Astrocyte (in vitro differentiated cells and primary cell): ENCODE data around the gene IRGC. TPM values are rescaled to one million over a fixed set of nuclear protein-coding genes. Genes with fewer than 3 reads are reported as not detected.
"Not testable (repeated sequence)": the region's sequence is repeated elsewhere in the genome, so short reads cannot be mapped to it uniquely, and the experiment has no call there.

Experiments
- DNase-seq: peaks from one replicate; pipeline ENCODE4 v3.0.0-alpha.2; 2010; ENCODE audit warnings: low read depth
- FAIRE-seq: peaks from 2 replicates; lab custom pipeline; 2011; peaks lifted over from hg19 to GRCh38; lab: Jason Lieb, UNC
- H2AFZ ChIP-seq: 2 replicates; pipeline ENCODE4 v1.6.0; 2012; ENCODE audit warnings: low read depth, low read length, inconsistent platforms
- H3K27ac ChIP-seq: 2 replicates; pipeline ENCODE4 v1.5.1; 2011; ENCODE audit warnings: low read depth, low read length, inconsistent platforms
- H3K27me3 ChIP-seq: 2 replicates; pipeline ENCODE4 v1.6.0; 2011; ENCODE audit warnings: low read length, inconsistent platforms; ENCODE audit not compliant: insufficient read depth
- H3K36me3 ChIP-seq: 2 replicates; pipeline ENCODE4 v1.5.1; 2011; ENCODE audit warnings: low read length, inconsistent platforms; ENCODE audit not compliant: insufficient read depth
- H3K4me1 ChIP-seq: 2 replicates; pipeline ENCODE4 v1.5.1; 2011; ENCODE audit warnings: low read length, inconsistent platforms; ENCODE audit not compliant: insufficient read depth
- H3K4me2 ChIP-seq: 2 replicates; pipeline ENCODE4 v1.6.0; 2012; ENCODE audit warnings: low read length, inconsistent platforms
- H3K4me3 ChIP-seq: 2 replicates; pipeline ENCODE4 v1.5.1; 2011; ENCODE audit warnings: low read depth, mild to moderate bottlenecking, low read length, inconsistent platforms; ENCODE audit not compliant: insufficient read depth
- H3K79me2 ChIP-seq: 2 replicates; pipeline ENCODE4 v1.6.0; 2012; ENCODE audit warnings: mild to moderate bottlenecking, low read length, inconsistent platforms; ENCODE audit not compliant: insufficient read depth
- H3K9ac ChIP-seq: 2 replicates; pipeline ENCODE4 v1.6.0; 2012; ENCODE audit warnings: mild to moderate bottlenecking, low read length, inconsistent platforms
- H3K9me3 ChIP-seq: 2 replicates; pipeline ENCODE4 v1.5.1; 2012; ENCODE audit warnings: low read depth, mild to moderate bottlenecking, low read length, inconsistent platforms; ENCODE audit not compliant: insufficient read depth
- H4K20me1 ChIP-seq: 2 replicates; pipeline ENCODE4 v1.6.0; 2012; ENCODE audit warnings: low read length, inconsistent platforms; ENCODE audit not compliant: insufficient read depth
- H3K27ac Mint-ChIP-seq: one replicate; pipeline ENCODE4 v1.8.0; 2021; ENCODE audit warnings: mild to moderate bottlenecking, mixed read lengths; ENCODE audit not compliant: unreplicated experiment
- H3K27me3 Mint-ChIP-seq: one replicate; pipeline ENCODE4 v1.8.0; 2021; ENCODE audit warnings: low read depth, mixed read lengths; ENCODE audit not compliant: unreplicated experiment
- H3K36me3 Mint-ChIP-seq: one replicate; pipeline ENCODE4 v1.8.0; 2021; ENCODE audit warnings: low read depth, mixed read lengths; ENCODE audit not compliant: unreplicated experiment
- H3K4me1 Mint-ChIP-seq: one replicate; pipeline ENCODE4 v1.8.0; 2021; ENCODE audit warnings: low read depth, mixed read lengths; ENCODE audit not compliant: unreplicated experiment
- H3K4me3 Mint-ChIP-seq: one replicate; pipeline ENCODE4 v1.8.0; 2021; ENCODE audit warnings: mild to moderate bottlenecking, moderate library complexity, mixed read lengths; ENCODE audit not compliant: unreplicated experiment
- H3K9me3 Mint-ChIP-seq: one replicate; pipeline ENCODE4 v1.8.0; 2021; ENCODE audit warnings: mild to moderate bottlenecking, mixed read lengths; ENCODE audit not compliant: unreplicated experiment
- EZH2 ChIP-seq: IDR thresholded peaks from 2 replicates; pipeline ENCODE4 v1.6.1; 2012; ENCODE audit warnings: mild to moderate bottlenecking, low read length, inconsistent platforms; ENCODE audit not compliant: insufficient read depth
- total RNA-seq: library from RNA; stranded (reverse); gene quantifications from 2 replicates; pipeline ENCODE4 v1.2.1, GENCODE V29; 2021
- TF ChIP-seq, protein P1 (sequence below): IDR thresholded peaks from 2 replicates; pipeline ENCODE4 v1.5.1; 2011; ENCODE audit warnings: low read depth, mild to moderate bottlenecking, inconsistent platforms, low read length, moderate library complexity; ENCODE audit not compliant: insufficient read depth

The IRGC gene
- total RNA-seq, 1 donor from 2014 or later = not detected

- Mint-ChIP-seq H3K9me3 (no peaks in the 10 kb centered on the region), H3K4me3 (no peak overlapping the region), H3K36me3 (no peaks in the 10 kb centered on the region), H3K4me1 (peaks cover under 1% of the 10 kb centered on the region), H3K27ac (no peak overlapping the region), H3K27me3 (peaks cover 10% of the 10 kb centered on the region)
- Histone ChIP-seq H3K27ac (no peak overlapping the region), H3K9ac (no peak overlapping the region), H3K36me3 (no peaks in the 10 kb centered on the region), H3K79me2 (no peaks in the 10 kb centered on the region), H3K4me1 (peaks cover 4% of the 10 kb centered on the region), H3K27me3 (no peaks in the 10 kb centered on the region), H3K4me3 (no peak overlapping the region), H4K20me1 (no peaks in the 10 kb centered on the region), H2AFZ (no peak overlapping the region), H3K4me2 (no peak overlapping the region), H3K9me3 (no peaks in the 10 kb centered on the region)
- DNase-seq (no peak), FAIRE-seq (no peak)
- TF ChIP-seq EZH2 = no peak
- TF ChIP-seq, protein P1, sequence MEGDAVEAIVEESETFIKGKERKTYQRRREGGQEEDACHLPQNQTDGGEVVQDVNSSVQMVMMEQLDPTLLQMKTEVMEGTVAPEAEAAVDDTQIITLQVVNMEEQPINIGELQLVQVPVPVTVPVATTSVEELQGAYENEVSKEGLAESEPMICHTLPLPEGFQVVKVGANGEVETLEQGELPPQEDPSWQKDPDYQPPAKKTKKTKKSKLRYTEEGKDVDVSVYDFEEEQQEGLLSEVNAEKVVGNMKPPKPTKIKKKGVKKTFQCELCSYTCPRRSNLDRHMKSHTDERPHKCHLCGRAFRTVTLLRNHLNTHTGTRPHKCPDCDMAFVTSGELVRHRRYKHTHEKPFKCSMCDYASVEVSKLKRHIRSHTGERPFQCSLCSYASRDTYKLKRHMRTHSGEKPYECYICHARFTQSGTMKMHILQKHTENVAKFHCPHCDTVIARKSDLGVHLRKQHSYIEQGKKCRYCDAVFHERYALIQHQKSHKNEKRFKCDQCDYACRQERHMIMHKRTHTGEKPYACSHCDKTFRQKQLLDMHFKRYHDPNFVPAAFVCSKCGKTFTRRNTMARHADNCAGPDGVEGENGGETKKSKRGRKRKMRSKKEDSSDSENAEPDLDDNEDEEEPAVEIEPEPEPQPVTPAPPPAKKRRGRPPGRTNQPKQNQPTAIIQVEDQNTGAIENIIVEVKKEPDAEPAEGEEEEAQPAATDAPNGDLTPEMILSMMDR = no peak
These were observed 34.1 kb upstream of the IRGC start for GRCh38 chr19:43681821-43682220.

DNA sequence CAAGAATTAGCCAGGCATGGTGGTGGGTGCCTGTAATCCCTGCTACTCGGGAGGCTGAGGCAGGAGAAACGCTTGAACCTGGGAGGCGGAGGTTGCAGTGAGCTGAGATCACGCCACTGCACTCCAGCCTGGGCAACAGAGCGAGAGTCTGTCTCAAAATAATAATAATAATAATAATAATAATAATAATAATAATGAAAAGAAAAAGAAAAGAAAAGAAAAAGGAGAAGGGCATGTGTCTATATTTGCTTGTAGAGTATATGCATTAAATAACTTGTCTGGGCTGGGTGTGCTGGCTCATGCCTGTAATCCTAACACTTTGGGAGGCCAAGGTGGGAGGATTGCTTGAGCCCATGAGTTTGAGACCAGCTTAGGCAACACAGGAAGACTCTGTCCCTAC is 33.6 kb upstream of the IRGC start:
- not testable (repeated sequence) for H3K4me1 Mint-ChIP-seq, FAIRE-seq

GRCh38 chr19:43682824-43683661 is 32.8 kb upstream of the IRGC start:
- Histone ChIP-seq H3K27ac (no peak overlapping the region), H3K9me3 (no peaks in the 10 kb centered on the region), H3K9ac (no peak overlapping the region), H3K79me2 (no peaks in the 10 kb centered on the region), H3K36me3 (no peaks in the 10 kb centered on the region), H3K27me3 (no peaks in the 10 kb centered on the region), H2AFZ (no peak overlapping the region), H3K4me2 (no peak overlapping the region), H3K4me3 (no peak overlapping the region), H4K20me1 (no peaks in the 10 kb centered on the region), H3K4me1 (peaks cover 14% of the 10 kb centered on the region)
- FAIRE-seq (no peak), DNase-seq (no peak)
- H3K4me3 Mint-ChIP-seq = no peak overlapping the region
- H3K27ac Mint-ChIP-seq = no peak overlapping the region
- no peaks in the 10 kb centered on the region for H3K36me3 Mint-ChIP-seq
- H3K27me3 Mint-ChIP-seq = peaks cover 10% of the 10 kb centered on the region
- H3K4me1 Mint-ChIP-seq = peaks cover 5% of the 10 kb centered on the region
- no peaks in the 10 kb centered on the region for H3K9me3 Mint-ChIP-seq
- TF ChIP-seq EZH2 = no peak
- TF ChIP-seq, protein P1 = no peak

More for the DNA sequence above, 33.6 kb upstream of the IRGC start:
- H3K9ac ChIP-seq, H3K4me1 ChIP-seq, H3K4me2 ChIP-seq, H3K36me3 Mint-ChIP-seq, H3K79me2 ChIP-seq, H3K4me3 ChIP-seq, H3K27ac Mint-ChIP-seq, H3K36me3 ChIP-seq, H3K4me3 Mint-ChIP-seq, H2AFZ ChIP-seq, H4K20me1 ChIP-seq, H3K9me3 Mint-ChIP-seq, H3K27ac ChIP-seq, DNase-seq, H3K9me3 ChIP-seq, H3K27me3 ChIP-seq: not testable (repeated sequence)
- H3K27me3 Mint-ChIP-seq = peaks cover 10% of the 10 kb centered on the region
